Panc1 (cell line): ENCODE data around the gene SNRNP25.
"Not testable (repeated sequence)": the region's sequence is repeated elsewhere in the genome, so short reads cannot be mapped to it uniquely, and the experiment has no call there.

Experiments used
- CTCF ChIP-seq: fragments of 450-650 bp; IDR thresholded peaks from 2 replicates; pipeline ENCODE4 v1.5.1; 2017; ENCODE audit warnings: mild to moderate bottlenecking
- POLR2AphosphoS5 ChIP-seq: IDR thresholded peaks from 2 replicates; pipeline ENCODE4 v1.6.1; 2012; ENCODE audit warnings: mild to moderate bottlenecking, low read depth, low read length, moderate library complexity
- SIN3A ChIP-seq: IDR thresholded peaks from 2 replicates; pipeline ENCODE4 v1.6.1; 2012; ENCODE audit warnings: low read depth, mild to moderate bottlenecking, low read length, moderate library complexity, borderline replicate concordance; ENCODE audit not compliant: insufficient read depth
- TCF7L2 ChIP-seq: IDR thresholded peaks from 2 replicates; pipeline ENCODE4 v1.6.1; 2011; ENCODE audit warnings: mild to moderate bottlenecking, low read depth, low read length, inconsistent platforms

DNA sequence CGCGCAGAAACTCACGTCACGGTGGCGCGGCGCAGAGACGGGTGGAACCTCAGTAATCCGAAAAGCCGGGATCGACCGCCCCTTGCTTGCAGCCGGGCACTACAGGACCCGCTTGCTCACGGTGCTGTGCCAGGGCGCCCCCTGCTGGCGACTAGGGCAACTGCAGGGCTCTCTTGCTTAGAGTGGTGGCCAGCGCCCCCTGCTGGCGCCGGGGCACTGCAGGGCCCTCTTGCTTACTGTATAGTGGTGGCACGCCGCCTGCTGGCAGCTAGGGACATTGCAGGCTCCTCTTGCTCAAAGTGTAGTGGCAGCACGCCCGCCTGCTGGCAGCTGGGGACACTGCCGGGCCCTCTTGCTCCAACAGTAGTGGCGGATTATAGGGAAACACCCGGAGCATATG lies 42.9 kb upstream of the SNRNP25 start:
- peak; percentile 60 for TF ChIP-seq CTCF
- TF ChIP-seq POLR2AphosphoS5, SIN3A, TCF7L2: not testable (repeated sequence)
